H1 (cell line): ENCODE measurements around the gene RNF126. TPM values are rescaled to one million over a fixed set of nuclear protein-coding genes. Genes with fewer than 3 reads are reported as not detected.

Experiments
- CEBPB ChIP-seq: IDR thresholded peaks from 2 replicates; pipeline ENCODE4 v1.6.1; 2012; ENCODE audit warnings: low read depth, low read length
- EZH2 ChIP-seq: fragments of 200-600 bp; sonication (generic); IDR thresholded peaks from 2 replicates; pipeline ENCODE4 v1.7.1; 2012; ENCODE audit warnings: low read depth, mild to moderate bottlenecking, moderate library complexity, low read length, inconsistent platforms; ENCODE audit not compliant: severe bottlenecking
- SP1 ChIP-seq: IDR thresholded peaks from 2 replicates; pipeline ENCODE4 v1.6.1; 2011; ENCODE audit warnings: low read depth, low read length
- TEAD4 ChIP-seq: IDR thresholded peaks from 2 replicates; pipeline ENCODE4 v1.6.1; 2012; ENCODE audit warnings: low read depth, low read length, inconsistent platforms, mixed read lengths
- polyA plus RNA-seq, 7 experiments: library from polyadenylated mRNA; depleted of rRNA in 3 of 7; stranded (reverse) in 5 of 7; unstranded in 2 of 7; fragments of >200 nt in 5 of 7; fragments of 200-250 nt in 2 of 7; gene quantifications; 1 replicate in 5 of 7; 2 replicates in 1 of 7; 4 replicates in 1 of 7; pipeline versions ENCODE4 v1.2.1 to v1.2.3, GENCODE V29; 2011 to 2013; ENCODE audit warnings: missing spikeins in 2 of 7, mixed read lengths in 2 of 7
- total RNA-seq: library from RNA; stranded (reverse); fragmentation: NEBNext Ultra II Directional; extraction: Animal tissue kit (Norgen Biotek cat#: 25700); gene quantifications from 2 replicates; pipeline ENCODE4 v1.2.1, GENCODE V29; 2021
- TF ChIP-seq, protein P1 (sequence below), 3 experiments: IDR thresholded peaks; 1 replicate in 2 of 3; 2 replicates in 1 of 3; pipeline versions ENCODE4 v1.5.1 to v1.6.1; 2011; ENCODE audit warnings: low read length in 3 of 3, mild to moderate bottlenecking in 3 of 3, inconsistent platforms in 2 of 3, low read depth in 1 of 3, moderate library complexity in 1 of 3; ENCODE audit not compliant: insufficient read depth in 1 of 3; ENCODE audit errors: control extremely low read depth in 1 of 3

RNF126 gene
- total and polyA plus RNA-seq, 2 of the 8 experiments (the other 6 are each of a cell fraction or from before 2014, with no cell fraction given) = 21.8 to 68.0 TPM

DNA sequence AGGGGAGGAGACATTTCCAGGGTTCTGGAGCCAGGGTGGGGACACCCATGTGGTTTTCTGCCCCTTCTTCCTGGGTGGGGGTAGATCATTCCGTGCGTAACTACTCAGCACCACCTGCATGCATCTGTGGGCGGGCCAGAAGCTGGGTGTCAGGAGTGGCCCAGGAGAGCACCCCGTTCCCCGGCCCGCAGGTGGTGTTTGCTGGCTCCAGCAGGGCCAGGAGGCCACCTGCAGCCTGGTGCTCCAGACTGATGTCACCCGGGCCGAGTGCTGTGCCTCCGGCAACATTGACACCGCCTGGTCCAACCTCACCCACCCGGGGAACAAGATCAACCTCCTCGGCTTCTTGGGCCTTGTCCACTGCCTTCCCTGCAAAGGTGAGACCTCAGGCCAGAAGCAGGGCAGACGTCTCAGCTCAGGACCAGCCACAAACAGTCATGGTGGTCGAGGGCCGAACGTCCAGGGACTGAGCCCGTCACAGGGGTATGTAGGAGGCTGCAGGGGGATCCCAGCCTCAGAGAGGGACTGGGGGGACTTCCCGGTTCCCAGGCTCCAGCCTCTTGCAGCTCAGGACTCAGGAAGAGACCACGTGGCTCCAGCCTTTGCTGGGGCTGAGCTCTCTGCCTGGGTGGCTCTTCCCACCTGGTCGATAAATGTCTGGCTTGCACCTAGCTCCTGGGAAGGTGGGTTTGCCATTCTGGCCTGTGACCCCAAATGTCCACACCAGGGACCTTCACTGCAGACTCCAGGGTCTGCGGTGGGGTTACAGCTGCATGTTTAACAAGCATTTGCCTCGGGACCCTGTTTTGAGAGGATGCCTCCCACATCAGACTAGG lies 14.8 kb upstream of the RNF126 start (continued):
- no peak for TF ChIP-seq SP1
- TF ChIP-seq CEBPB = no peak
- no peak for TF ChIP-seq EZH2
- TF ChIP-seq TEAD4 = no peak
- TF ChIP-seq, protein P1, sequence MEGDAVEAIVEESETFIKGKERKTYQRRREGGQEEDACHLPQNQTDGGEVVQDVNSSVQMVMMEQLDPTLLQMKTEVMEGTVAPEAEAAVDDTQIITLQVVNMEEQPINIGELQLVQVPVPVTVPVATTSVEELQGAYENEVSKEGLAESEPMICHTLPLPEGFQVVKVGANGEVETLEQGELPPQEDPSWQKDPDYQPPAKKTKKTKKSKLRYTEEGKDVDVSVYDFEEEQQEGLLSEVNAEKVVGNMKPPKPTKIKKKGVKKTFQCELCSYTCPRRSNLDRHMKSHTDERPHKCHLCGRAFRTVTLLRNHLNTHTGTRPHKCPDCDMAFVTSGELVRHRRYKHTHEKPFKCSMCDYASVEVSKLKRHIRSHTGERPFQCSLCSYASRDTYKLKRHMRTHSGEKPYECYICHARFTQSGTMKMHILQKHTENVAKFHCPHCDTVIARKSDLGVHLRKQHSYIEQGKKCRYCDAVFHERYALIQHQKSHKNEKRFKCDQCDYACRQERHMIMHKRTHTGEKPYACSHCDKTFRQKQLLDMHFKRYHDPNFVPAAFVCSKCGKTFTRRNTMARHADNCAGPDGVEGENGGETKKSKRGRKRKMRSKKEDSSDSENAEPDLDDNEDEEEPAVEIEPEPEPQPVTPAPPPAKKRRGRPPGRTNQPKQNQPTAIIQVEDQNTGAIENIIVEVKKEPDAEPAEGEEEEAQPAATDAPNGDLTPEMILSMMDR (IDR thresholded peaks at IDR 0.05; ENCODE audit: control extremely low read depth in 1 of 3, insufficient read depth in 1 of 3, low read depth in 1 of 3, low read length in 3 of 3) = no peak
